Thyroid gland (tissue), 4 donors: ENCODE data around the gene IGSF9B. TPM values are rescaled to one million over a fixed set of nuclear protein-coding genes. Genes with fewer than 3 reads are reported as not detected.
"Not testable (repeated sequence)": the region's sequence is repeated elsewhere in the genome, so short reads cannot be mapped to it uniquely, and the experiment has no call there.

Experiments used
- DNase-seq, 2 donors: peaks; one replicate each; pipeline ENCODE4 v3.0.0-alpha.2; 2019
- H3K27ac ChIP-seq, 3 donors: fragments of 200-600 bp; sonication (generic); 1 replicate in 2 of 3; 2 replicates in 1 of 3; pipeline ENCODE4 v1.5.1; 2016 to 2019; ENCODE audit warnings: mild to moderate bottlenecking in 1 of 3, moderate library complexity in 1 of 3
- H3K27me3 ChIP-seq: fragments of 200-600 bp; sonication (generic); one replicate; pipeline ENCODE4 v1.5.1; 2019
- H3K36me3 ChIP-seq, 2 donors: fragments of 200-600 bp; sonication (generic); one replicate each; pipeline ENCODE4 v1.5.1; 2016 to 2019
- H3K4me1 ChIP-seq, 2 donors: fragments of 200-600 bp; sonication (generic); one replicate each; pipeline ENCODE4 v1.5.1; 2017 to 2019
- H3K4me3 ChIP-seq, 3 donors: fragments of 200-600 bp; sonication (generic); replicated peaks in 1 of 3; 1 replicate in 2 of 3; 2 replicates in 1 of 3; pipeline ENCODE4 v1.5.1; 2016; ENCODE audit warnings: mild to moderate bottlenecking in 1 of 3
- H3K9me3 ChIP-seq: fragments of 200-600 bp; sonication (generic); one replicate; pipeline ENCODE4 v1.5.1; 2017
- POLR2A ChIP-seq, 2 donors: fragments of 450-650 bp; IDR thresholded peaks; one replicate each; pipeline ENCODE4 v1.6.1; 2017; ENCODE audit warnings: antibody characterized with exemption in 2 of 2, mild to moderate bottlenecking in 2 of 2, moderate library complexity in 1 of 2
- WGBS, 2 donors: methylation state at CpG; one replicate each; pipeline ENCODE4 v1.1.5; 2017; 5-methylcytosine and 5-hydroxymethylcytosine counted together
- intact Hi-C: fragments of 100-400 bp; cut with DNase I; formaldehyde crosslinking; loops from one replicate; pipeline ENCODE4 v1.15.1; 2023
- total RNA-seq, 4 donors: library from RNA; depleted of rRNA; stranded (reverse); fragments of >200 nt; gene quantifications; one replicate each; pipeline ENCODE4 v1.2.3, GENCODE V29; 2016
- TF ChIP-seq, protein P1 (sequence below), 6 experiments: fragments of 200-600 bp in 3 of 6; fragments of 450-650 bp in 3 of 6; sonication (generic) in 3 of 6; IDR thresholded peaks; one replicate each; pipeline ENCODE4 v1.5.1; 2016 to 2019; ENCODE audit warnings: antibody characterized with exemption in 6 of 6, mild to moderate bottlenecking in 2 of 6, inconsistent platforms in 1 of 6, moderate library complexity in 1 of 6

Gene IGSF9B, protein sequence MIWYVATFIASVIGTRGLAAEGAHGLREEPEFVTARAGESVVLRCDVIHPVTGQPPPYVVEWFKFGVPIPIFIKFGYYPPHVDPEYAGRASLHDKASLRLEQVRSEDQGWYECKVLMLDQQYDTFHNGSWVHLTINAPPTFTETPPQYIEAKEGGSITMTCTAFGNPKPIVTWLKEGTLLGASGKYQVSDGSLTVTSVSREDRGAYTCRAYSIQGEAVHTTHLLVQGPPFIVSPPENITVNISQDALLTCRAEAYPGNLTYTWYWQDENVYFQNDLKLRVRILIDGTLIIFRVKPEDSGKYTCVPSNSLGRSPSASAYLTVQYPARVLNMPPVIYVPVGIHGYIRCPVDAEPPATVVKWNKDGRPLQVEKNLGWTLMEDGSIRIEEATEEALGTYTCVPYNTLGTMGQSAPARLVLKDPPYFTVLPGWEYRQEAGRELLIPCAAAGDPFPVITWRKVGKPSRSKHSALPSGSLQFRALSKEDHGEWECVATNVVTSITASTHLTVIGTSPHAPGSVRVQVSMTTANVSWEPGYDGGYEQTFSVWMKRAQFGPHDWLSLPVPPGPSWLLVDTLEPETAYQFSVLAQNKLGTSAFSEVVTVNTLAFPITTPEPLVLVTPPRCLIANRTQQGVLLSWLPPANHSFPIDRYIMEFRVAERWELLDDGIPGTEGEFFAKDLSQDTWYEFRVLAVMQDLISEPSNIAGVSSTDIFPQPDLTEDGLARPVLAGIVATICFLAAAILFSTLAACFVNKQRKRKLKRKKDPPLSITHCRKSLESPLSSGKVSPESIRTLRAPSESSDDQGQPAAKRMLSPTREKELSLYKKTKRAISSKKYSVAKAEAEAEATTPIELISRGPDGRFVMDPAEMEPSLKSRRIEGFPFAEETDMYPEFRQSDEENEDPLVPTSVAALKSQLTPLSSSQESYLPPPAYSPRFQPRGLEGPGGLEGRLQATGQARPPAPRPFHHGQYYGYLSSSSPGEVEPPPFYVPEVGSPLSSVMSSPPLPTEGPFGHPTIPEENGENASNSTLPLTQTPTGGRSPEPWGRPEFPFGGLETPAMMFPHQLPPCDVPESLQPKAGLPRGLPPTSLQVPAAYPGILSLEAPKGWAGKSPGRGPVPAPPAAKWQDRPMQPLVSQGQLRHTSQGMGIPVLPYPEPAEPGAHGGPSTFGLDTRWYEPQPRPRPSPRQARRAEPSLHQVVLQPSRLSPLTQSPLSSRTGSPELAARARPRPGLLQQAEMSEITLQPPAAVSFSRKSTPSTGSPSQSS (N-terminal part only)
- total RNA-seq: 10 to 100 TPM in 3 of 4 donors, 1 to 10 TPM in 1; 9.7 to 36.5 (median 13.8) TPM

DNA sequence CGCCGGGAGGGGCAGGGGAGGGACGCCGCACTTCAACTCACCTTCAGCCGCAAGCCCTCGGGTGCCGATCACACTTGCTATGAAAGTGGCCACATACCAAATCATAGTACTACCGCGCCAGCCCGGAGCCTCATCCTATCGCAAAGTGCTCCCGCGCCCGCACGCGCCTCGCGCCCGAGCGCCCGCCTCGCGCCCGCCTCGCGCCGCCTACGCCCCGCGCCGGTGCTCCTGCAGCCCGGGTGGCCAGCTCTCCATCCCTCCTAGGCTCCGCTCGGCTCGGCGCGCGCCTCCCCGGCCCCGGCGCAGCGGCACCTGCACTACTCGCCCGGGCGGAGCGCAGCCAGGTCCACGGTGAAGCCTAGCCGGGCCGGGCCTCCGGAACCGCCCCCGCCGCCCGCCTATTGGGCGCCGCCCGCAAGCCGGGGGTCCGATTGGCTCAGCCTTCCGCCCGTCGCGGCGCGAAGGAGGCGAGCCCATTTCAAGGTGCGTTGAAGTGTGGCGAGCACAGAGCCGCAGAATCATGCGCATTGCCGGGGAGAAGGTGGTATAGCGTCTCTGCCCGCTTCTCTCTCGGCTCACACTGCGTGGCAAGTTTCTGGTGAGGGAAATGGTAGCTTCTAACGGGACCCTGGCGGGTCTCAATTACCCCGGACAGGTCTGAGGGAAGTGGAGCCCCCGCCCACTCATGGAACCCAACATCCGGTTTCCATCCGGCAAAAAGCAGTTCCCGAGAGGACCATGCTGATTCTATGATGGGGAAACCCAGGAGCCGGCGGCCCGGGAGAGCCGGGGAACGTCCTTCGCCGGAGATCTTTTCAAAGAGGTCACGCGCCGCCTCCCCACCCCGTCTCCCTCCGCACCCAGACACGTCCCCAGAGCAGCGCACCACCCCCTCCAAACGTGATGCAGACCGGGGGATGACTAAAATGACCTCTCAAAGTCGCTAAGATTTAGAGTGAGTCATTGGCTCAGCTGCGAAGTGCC is at the start of gene IGSF9B:
TSS of gene IGSF9B (minus strand) at position 319 of the 984 bp plus-strand sequence. CDS start at position 105, 214 bp downstream.
- Histone ChIP-seq H3K27ac (peak within 1 kb of the TSS; percentile 69 to 93 (median 88)), H3K4me3 (peak within 1 kb of the TSS; percentile 5 to 49 (median 14)), H3K4me1 (peaks cover 16 to 45% of the 10 kb centered on the region in 2 donors), H3K27me3 (no peaks in the 10 kb centered on the region), H3K36me3 (no peaks in the 10 kb centered on the region), H3K9me3 (no peaks in the 10 kb centered on the region)
- TF ChIP-seq, protein P1, sequence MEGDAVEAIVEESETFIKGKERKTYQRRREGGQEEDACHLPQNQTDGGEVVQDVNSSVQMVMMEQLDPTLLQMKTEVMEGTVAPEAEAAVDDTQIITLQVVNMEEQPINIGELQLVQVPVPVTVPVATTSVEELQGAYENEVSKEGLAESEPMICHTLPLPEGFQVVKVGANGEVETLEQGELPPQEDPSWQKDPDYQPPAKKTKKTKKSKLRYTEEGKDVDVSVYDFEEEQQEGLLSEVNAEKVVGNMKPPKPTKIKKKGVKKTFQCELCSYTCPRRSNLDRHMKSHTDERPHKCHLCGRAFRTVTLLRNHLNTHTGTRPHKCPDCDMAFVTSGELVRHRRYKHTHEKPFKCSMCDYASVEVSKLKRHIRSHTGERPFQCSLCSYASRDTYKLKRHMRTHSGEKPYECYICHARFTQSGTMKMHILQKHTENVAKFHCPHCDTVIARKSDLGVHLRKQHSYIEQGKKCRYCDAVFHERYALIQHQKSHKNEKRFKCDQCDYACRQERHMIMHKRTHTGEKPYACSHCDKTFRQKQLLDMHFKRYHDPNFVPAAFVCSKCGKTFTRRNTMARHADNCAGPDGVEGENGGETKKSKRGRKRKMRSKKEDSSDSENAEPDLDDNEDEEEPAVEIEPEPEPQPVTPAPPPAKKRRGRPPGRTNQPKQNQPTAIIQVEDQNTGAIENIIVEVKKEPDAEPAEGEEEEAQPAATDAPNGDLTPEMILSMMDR (IDR thresholded peaks at IDR 0.05): peak in 1 of 6 experiments; percentile 3
- TF ChIP-seq POLR2A (IDR thresholded peaks at IDR 0.05): peak; percentile 36 to 99
- intact Hi-C loops: no loop called here
- peak; percentile 93 to 94 for DNase-seq
- 3 to 4% methylated on average over 18 to 24 of the region's 100 CpGs for WGBS, 2 donors

DNA sequence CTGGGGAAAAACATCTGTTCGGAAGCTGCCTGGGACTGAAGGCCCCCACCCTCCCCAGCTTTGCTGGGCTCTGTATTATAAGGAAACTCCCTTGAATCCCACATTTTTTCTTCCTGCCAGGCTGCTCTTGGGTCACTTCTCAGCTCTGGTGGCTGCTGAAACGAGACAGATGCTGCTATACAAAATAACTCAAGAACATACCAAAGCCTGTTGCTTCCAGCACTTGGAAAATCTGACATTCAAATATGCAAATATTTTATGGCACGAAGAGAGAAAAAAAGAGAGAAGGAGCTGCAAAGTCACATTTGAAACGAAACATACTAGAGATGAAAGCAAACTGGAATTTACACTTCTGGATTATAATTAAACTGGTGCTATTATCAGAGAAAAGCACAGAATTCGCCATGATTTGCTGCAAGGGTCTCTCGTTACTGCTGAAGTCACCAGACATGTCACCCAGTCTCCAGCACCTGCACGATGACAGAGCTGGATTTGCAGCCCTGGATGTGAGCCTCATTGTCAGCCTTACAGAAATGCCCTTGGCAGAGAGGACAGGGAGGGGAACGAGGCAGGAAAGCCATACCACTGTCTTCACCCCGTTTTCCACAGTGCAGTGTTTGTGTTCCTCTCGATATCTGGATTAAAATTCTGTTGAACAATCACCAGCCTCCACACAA is 47.9 kb upstream of the IGSF9B start:
- H3K4me3 ChIP-seq: no peak overlapping the region
- no peaks in the 10 kb centered on the region for H3K4me1 ChIP-seq
- TF ChIP-seq, protein P1 (IDR thresholded peaks at IDR 0.05): no peak
- no peak for TF ChIP-seq POLR2A (IDR thresholded peaks at IDR 0.05)
- H3K27me3 ChIP-seq: no peaks in the 10 kb centered on the region
- intact Hi-C loops: no loop called here
- no peak overlapping the region for H3K27ac ChIP-seq
- no peaks in the 10 kb centered on the region for H3K36me3 ChIP-seq
- 49 to 53% methylated on average over 10 of the region's 10 CpGs for WGBS, 2 donors
- no peaks in the 10 kb centered on the region for H3K9me3 ChIP-seq
- DNase-seq: no peak

DNA sequence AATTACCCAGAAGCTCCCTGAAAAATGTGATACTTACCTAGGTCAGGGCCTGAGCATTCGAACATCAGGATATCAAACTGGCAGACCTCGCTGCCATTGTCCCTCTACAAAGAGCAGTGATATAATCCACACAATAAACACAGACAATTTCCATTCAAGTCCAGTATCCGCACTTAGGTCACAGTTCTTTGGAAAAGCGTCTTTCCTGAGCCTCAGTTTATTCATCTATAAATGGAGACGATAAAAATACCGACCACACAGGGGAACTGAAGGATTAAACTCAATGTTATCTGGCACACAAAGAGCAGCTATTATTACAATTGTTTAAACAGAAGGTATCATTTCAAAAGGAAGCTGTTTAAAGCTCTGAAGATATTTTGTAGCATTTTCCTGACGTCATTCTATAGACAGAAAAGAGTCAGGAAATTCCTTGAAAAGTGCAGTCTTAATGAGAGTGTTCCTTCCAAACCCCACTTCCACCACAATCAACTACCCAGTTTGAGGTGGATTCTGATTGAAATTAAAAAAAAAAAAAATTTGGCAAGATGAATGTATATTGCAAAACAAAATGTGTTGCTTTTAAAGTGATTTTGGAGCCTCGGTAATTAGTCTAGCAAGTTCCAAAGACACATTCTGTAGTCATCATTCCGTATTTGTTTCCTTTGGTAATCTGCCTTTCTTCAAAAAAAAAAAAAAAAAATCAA is 47.2 kb upstream of the IGSF9B start:
- DNase-seq: no peak
- H3K4me1 ChIP-seq: no peaks in the 10 kb centered on the region
- no peaks in the 10 kb centered on the region for H3K9me3 ChIP-seq
- WGBS, 2 donors: 74 to 75% methylated on average over 9 of the region's 9 CpGs
- H3K27me3 ChIP-seq: no peaks in the 10 kb centered on the region
- no peak overlapping the region for H3K27ac ChIP-seq
- H3K36me3 ChIP-seq: no peaks in the 10 kb centered on the region
- intact Hi-C loops: no loop called here
- TF ChIP-seq, protein P1 (IDR thresholded peaks at IDR 0.05): no peak
- no peak for TF ChIP-seq POLR2A (IDR thresholded peaks at IDR 0.05)
- H3K4me3 ChIP-seq: no peak overlapping the region

DNA sequence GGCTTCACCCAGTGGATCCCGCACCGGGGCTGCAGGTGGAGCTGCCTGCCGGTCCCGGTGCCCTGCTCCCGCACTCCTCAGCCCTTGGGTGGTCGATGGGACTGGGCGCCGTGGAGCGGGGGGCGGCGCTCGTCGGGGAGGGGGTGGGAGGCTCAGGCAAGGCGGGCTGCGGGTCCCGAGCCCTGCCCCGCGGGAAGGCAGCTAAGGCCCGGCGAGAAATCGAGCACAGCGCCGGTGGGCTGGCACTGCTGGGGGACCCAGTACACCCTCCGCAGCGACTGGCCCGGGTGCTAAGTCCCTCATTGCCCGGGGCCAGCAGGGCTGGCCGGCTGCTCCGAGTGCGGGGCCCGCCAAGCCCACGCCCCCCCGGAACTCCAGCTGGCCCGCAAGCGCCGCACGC is 46.1 kb upstream of the IGSF9B start:
- H3K36me3 ChIP-seq, H3K27ac ChIP-seq, DNase-seq, H3K4me1 ChIP-seq, H3K27me3 ChIP-seq, intact Hi-C loops, H3K4me3 ChIP-seq, H3K9me3 ChIP-seq: not testable (repeated sequence)
- 93 to 94% methylated on average over 11 to 20 of the region's 37 CpGs for WGBS, 2 donors

DNA sequence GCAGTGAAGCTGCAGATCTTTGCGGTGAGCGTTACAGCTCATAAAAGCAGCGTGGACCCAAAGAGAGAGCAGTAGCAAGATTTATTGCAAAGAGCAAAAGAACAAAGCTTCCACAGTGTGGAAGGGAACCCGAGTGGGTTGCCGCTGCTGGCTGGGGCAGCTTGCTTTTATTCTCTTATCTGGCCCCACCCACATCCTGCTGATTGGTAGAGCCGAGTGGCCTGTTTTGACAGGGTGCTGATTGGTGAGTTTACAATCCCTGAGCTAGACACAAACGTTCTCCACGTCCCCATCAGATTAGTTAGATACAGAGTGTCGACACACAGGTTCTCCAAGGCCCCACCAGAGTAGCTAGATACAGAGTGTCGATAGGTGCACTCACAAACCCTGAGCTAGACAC is 45.6 kb upstream of the IGSF9B start:
- H3K36me3 ChIP-seq, H3K4me3 ChIP-seq, H3K27ac ChIP-seq, intact Hi-C loops, H3K9me3 ChIP-seq, H3K27me3 ChIP-seq, DNase-seq, H3K4me1 ChIP-seq: not testable (repeated sequence)
- WGBS, 2 donors: 75 to 79% methylated on average over 9 to 10 of the region's 10 CpGs
